Measurements from ENCODE around the gene LPCAT1. TPM values are rescaled to one million over a fixed set of nuclear protein-coding genes. Genes with fewer than 3 reads are reported as not detected.
"Not testable (repeated sequence)": the region's sequence is repeated elsewhere in the genome, so short reads cannot be mapped to it uniquely, and the experiment has no call there.

The LPCAT1 gene
- total RNA-seq, 2 experiments from 2014 or later: 42.5 to 54.5 TPM

DNA sequence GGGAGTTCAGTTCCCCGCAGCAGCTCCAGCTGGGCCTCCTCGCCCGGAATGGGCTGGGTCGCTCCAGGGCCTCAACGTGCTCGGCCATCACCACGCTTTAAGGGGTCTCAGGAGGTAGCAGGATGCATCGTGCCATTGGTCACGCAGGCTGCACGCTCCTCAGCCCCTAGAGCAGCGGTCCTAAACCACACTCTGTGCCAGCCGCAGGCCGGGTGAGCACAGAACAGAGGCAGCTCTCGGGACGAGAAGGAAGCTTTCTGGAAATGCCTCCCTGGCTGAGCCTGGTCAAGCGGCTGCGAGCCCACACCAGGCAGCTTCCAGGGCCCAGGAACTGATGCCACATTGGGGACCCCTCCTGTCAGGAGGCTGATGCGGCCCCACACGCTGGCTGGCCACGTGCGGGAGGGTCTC, 39.3 kb upstream of the LPCAT1 start:
- intact Hi-C loops (cut with DNase I, micrococcal nuclease): no loop called here
- DNase-seq: no peak
- Mint-ChIP-seq H3K27me3 (peaks cover 8% of the 10 kb centered on the region), H3K4me3 (no peak overlapping the region), H3K4me1 (no peaks in the 10 kb centered on the region), H3K27ac (no peak overlapping the region), H3K9me3 (ENCODE audit: low read depth) (no peaks in the 10 kb centered on the region), H3K36me3 (ENCODE audit: low read depth) (no peaks in the 10 kb centered on the region)
- ChIA-PET CTCF (no interaction called here), POLR2A (no interaction called here)
- no peak for ATAC-seq

GRCh38 chr5:1562599-1562998, 38.8 kb upstream of the LPCAT1 start:
- Mint-ChIP-seq H3K4me3 (no peak overlapping the region), H3K27me3 (peaks cover 8% of the 10 kb centered on the region), H3K36me3 (ENCODE audit: low read depth) (no peaks in the 10 kb centered on the region), H3K27ac (no peak overlapping the region), H3K4me1 (no peaks in the 10 kb centered on the region), H3K9me3 (ENCODE audit: low read depth) (no peaks in the 10 kb centered on the region)
- no peak for DNase-seq
- intact Hi-C loops (cut with DNase I, micrococcal nuclease): no loop called here
- ChIA-PET POLR2A (no interaction called here), CTCF (no interaction called here)
- no peak for ATAC-seq

DNA sequence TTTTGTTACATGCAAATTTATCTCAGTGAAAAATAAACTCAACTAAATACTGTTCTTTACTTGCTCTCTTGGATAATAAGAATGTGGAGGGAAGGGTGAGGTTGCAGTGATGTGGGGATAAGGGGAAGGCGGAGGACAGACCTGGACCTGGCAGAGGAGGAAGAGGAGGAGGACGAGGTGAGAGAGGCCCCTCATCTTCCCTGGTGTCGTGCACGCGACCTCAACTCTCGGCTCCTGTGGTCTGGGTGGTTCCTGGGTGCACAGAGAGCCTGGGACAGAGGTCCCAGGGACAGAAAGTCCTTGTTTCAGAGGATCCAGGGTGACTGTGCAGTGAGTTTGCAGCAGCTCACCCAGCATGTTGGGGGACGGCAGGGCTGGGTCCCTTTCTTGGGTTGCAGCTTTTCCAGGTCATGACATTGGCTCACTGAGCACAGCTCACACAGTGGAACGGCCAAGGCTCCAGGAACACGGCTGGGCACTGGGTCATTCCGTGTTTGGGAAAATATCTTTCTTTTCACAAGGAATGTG, 37.7 kb upstream of the LPCAT1 start:
- ChIA-PET POLR2A (no interaction called here), CTCF (no interaction called here)
- no peak for ATAC-seq
- Mint-ChIP-seq H3K9me3 (ENCODE audit: low read depth) (no peaks in the 10 kb centered on the region), H3K4me1 (no peaks in the 10 kb centered on the region), H3K4me3 (no peak overlapping the region), H3K27me3 (peaks cover 8% of the 10 kb centered on the region), H3K27ac (no peak overlapping the region), H3K36me3 (ENCODE audit: low read depth) (no peaks in the 10 kb centered on the region)
- no peak for DNase-seq
- intact Hi-C loops (cut with DNase I, micrococcal nuclease): no loop called here

DNA sequence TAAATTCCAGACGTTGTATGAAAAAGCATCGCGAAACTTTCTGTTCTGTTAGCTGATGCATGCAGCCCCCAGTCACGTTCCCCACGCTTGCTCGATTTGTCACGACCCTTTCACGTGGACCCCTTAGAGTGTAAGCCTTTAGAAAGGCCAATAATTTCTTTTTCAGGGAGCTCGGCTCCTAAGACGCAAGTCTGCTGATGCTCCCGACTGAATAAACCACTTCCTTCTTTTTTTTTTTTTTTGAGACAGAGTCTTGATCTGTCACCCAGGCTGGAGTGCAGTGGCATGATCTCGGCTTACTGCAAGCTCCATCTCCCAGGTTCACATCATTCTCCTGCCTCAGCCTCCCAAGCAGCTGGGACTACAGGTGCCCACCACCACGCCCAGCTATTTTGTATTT, 36.7 kb upstream of the LPCAT1 start:
- intact Hi-C loops (cut with DNase I, micrococcal nuclease); ATAC-seq; H3K27me3 Mint-ChIP-seq; H3K9me3 Mint-ChIP-seq (ENCODE audit: low read depth); H3K4me3 Mint-ChIP-seq; H3K27ac Mint-ChIP-seq; DNase-seq; H3K36me3 Mint-ChIP-seq (ENCODE audit: low read depth); H3K4me1 Mint-ChIP-seq; CTCF ChIA-PET: not testable (repeated sequence)
- POLR2A ChIA-PET: interaction anchor here (0.7 kb wide), 1 partner anchor 212 kb away, joined by 4 read pairs; no protein-coding TSS in a partner anchor

DNA sequence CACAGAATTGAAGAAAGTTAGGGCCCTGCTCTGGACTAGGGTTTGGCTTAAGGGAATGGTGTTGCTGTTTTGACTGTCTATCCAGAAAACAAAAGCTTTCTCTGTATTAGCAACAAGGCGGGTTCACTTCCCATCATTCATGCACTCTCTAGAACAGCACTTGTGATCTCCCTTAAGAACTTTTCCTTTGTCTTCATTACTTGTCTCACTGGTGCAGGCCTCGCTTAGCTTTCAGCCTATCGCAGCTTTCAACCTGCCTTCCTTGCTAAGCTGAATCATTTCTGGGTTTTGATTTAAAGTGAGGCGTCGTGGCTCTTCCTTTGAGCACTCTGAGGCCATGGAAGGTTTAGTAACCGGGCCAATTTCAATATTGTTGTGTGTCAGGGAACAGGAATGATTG, 35.2 kb upstream of the LPCAT1 start:
- peak; percentile 57 for ATAC-seq

DNA sequence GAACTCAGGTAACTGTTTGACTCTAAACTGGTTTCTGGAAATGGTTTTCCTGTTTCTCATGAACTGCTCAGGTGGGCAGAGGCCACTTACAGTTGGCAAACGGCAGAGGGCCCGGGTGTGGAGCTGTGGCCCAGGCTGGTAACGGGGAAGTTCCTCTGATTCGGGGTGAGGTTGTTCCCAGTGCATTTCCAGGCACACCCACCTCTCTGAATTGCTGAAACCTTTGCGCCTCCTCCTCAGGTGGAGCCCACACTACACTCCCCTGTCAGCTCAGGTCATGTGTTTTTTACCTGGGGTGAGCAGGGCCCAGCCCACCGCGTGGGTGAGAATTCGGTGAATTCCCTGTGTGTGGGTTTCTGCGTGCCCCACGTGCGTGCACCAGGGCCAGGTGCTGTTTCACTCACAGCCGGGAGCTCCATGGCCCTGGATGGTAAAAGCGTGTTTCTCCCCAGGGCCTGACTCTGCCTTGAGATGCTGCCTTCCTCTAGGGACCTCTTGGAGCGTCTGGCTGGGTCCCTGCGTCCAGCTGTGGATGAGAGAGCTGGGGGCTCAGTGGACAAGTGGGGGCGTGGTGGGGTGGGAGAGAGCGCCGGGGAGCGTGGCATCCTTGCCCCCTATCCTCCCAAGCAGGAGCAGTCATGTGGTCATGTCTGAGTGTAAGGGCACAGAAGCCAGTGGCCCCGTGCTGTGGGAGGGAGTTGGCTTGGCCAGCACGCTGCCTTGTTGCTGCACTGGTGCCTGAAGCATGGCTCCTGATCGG, 33.5 kb upstream of the LPCAT1 start:
- ChIA-PET POLR2A (no interaction called here), CTCF (no interaction called here)
- Mint-ChIP-seq H3K27me3 (peaks cover 6% of the 10 kb centered on the region), H3K4me1 (no peaks in the 10 kb centered on the region), H3K9me3 (ENCODE audit: low read depth) (no peaks in the 10 kb centered on the region), H3K36me3 (ENCODE audit: low read depth) (no peaks in the 10 kb centered on the region), H3K4me3 (no peak overlapping the region), H3K27ac (no peak overlapping the region)
- intact Hi-C loops (cut with DNase I, micrococcal nuclease): no loop called here
- ATAC-seq (no peak), DNase-seq (no peak)

More for the DNA sequence above, 35.2 kb upstream of the LPCAT1 start:
- intact Hi-C loops (cut with DNase I, micrococcal nuclease): no loop called here
- no peaks in the 10 kb centered on the region for H3K4me1 Mint-ChIP-seq
- ChIA-PET POLR2A (no interaction called here), CTCF (interaction anchor here (0.8 kb wide), 1 partner anchor 84 kb away, joined by 3 read pairs; no protein-coding TSS in a partner anchor)
- H3K9me3 Mint-ChIP-seq (ENCODE audit: low read depth): no peaks in the 10 kb centered on the region
- DNase-seq: peak; percentile 18
- no peak overlapping the region for H3K27ac Mint-ChIP-seq
- H3K36me3 Mint-ChIP-seq (ENCODE audit: low read depth): no peaks in the 10 kb centered on the region
- peaks cover 8% of the 10 kb centered on the region for H3K27me3 Mint-ChIP-seq
- no peak overlapping the region for H3K4me3 Mint-ChIP-seq

DNA sequence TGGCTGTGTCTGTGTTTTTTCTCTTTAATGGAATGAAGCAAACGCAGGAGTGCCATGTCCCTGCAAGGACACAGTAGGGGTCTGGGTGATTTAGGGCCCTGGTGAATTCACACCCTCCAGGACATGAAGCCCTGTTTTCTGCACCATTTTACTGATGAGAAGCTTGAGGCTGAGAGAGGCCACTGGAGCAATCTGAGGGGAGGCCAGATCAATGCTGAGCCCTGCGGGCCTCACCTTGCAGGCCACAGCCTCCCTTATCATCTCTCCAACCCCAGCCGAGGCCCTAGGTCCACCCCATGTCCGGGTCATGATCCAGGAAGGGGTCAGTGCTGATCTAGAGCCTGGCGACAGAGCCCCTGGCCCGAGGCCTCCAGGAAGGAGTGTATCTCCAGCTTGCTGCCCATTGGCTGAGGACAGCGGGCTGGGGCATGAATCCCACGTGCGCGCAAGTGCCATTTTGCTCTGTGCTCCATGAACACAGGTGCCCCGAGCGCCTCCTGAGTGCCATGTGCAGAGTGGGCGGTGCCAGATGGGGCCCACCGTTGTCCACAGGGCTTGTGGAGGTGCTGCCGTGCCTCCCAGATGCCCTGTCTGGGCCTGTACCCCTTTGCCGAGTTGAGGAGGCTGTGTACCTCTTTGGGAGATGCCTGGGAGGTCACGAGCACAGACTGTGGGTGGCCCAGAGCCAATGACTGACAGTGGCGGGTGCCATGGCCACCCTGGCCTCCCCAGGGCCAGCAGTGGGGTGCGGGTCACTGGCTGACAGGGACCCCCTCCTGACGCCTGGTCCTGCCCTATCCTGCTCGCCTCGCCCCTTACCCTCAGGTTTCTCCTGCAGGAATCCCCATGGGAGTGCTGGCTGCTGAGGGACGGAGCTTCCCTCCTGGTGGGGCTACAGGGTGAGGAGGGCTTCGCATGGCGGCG, 32.3 kb upstream of the LPCAT1 start:
- Mint-ChIP-seq H3K4me3 (no peak overlapping the region), H3K27me3 (peaks cover 2% of the 10 kb centered on the region), H3K4me1 (no peaks in the 10 kb centered on the region), H3K27ac (no peak overlapping the region), H3K36me3 (ENCODE audit: low read depth) (no peaks in the 10 kb centered on the region), H3K9me3 (ENCODE audit: low read depth) (no peaks in the 10 kb centered on the region)
- POLR2A ChIA-PET: no interaction called here
- CTCF ChIA-PET: no interaction called here
- DNase-seq: no peak
- no peak for ATAC-seq
- intact Hi-C loops (cut with DNase I, micrococcal nuclease): no loop called here

DNA sequence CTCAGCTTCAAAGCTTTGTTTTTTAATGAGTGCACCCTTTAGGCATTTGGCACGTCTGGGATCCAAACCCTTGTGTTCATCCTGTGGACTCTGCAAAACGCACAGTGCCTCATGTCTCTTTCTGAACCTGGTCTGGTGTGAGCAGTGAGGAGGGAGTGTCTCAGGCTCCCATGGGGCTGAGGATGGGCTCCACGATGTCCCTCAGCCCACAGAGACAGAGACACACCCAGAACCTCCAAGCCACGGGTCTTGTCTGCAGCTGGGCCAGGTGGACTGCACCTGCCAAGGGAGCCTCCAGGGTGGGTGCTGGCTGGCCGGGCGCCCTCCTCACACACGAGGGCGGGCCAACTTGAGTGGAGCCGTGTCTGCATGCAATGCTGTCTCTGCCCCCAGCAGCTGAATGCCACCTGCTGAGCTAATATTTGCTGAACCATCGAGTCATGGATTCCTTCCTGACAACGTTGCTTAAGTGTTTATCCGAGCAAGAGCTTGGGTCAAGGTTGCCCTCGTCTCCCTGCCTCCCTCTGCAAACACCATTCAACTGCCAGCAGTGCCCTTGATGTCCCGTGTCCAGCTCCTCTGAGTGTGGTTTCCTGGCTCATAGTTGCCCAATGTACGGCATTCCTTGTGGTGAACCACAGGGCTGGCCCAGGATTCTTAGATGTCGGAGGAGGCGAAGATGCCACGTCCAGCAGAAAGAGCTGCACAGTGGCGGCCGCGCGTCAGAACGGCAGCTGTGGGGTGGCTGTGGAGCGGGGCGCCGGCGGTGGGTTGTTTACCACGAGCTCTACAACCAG, 31.4 kb upstream of the LPCAT1 start:
- ATAC-seq (no peak), DNase-seq (no peak)
- POLR2A ChIA-PET: no interaction called here
- Mint-ChIP-seq H3K27ac (no peak overlapping the region), H3K4me3 (no peak overlapping the region), H3K4me1 (no peaks in the 10 kb centered on the region), H3K27me3 (no peaks in the 10 kb centered on the region), H3K9me3 (ENCODE audit: low read depth) (no peaks in the 10 kb centered on the region), H3K36me3 (ENCODE audit: low read depth) (no peaks in the 10 kb centered on the region)
- intact Hi-C loops (cut with DNase I, micrococcal nuclease): no loop called here
- CTCF ChIA-PET: interaction anchor here (0.5 kb wide), 1 partner anchor 20 kb away, joined by 3 read pairs; no protein-coding TSS in a partner anchor

DNA sequence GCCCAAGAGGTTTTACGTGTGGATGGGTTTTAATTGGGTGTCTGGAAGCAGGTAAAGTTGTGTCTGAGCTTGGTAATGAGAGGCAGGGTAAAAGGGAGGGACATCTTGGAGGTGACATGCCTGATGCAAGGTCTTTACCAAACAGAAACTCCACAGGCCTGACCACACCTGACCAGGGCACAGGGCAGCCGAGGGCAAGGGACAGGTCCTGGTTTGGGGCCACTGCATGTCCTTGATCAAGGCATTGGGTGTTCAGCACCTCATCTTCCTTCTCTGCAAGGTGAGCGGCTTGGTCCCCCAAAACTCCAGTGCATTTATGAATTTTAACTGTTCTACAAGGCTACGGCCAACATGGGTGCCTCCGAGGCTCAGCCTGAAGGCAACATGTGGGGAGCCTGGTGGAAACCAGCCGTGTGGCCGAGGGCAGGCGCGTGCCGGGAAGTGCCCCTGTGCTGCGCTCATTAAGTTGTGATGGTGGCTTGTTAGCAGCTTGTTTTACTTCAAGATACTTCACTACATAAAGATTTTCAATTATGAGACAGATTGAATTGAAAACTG, 30.7 kb upstream of the LPCAT1 start:
- H3K27me3 Mint-ChIP-seq: no peaks in the 10 kb centered on the region

DNA sequence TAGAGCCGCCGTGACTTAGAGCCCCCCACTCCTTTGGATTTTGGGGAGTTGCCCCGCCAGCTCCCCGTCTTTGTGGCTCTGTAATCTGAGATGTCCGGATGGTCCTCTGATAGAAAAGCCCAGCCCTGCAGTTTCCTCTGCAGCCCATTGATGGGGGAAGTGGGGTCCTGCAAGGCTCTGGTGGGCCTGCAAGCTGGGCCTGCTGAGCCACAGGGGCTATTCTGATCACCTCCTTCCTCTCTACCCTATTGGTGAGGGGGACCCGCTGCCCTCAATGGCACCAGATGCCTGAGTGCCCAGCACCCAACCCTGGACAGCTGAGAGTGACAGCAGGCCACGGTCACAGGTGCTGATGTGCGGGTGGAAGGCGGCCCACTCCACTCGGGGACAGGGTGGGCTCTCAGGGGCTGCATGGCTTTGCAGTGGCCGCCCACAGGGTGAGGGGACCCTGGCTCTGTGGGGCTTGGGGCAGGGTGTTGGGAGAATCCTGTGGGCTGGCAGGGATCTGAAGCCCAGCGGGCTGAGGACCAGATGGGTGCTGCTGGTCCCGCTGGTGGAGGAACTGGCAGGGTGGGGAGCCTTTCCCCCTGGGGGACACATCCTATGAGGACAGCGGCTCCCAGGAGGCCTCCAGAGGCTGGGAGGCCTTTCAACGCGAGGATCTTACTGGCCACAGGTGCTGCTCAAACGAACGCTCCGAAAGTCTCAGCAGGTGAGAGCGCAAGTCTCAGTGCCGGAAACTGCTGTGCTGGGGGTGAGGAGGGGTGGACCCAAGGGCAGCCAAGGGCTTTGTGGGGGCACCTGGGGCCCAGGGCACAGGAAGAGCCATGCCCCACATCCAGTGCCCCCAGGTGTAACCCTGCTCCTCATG, 30.0 kb upstream of the LPCAT1 start:
- H3K27me3 Mint-ChIP-seq: no peaks in the 10 kb centered on the region
- intact Hi-C loops (cut with DNase I, micrococcal nuclease): no loop called here
- H3K36me3 Mint-ChIP-seq (ENCODE audit: low read depth): no peaks in the 10 kb centered on the region
- H3K27ac Mint-ChIP-seq: no peak overlapping the region
- POLR2A ChIA-PET: no interaction called here
- DNase-seq (no peak), ATAC-seq (no peak)
- CTCF ChIA-PET: no interaction called here
- no peaks in the 10 kb centered on the region for H3K4me1 Mint-ChIP-seq
- H3K9me3 Mint-ChIP-seq (ENCODE audit: low read depth): no peaks in the 10 kb centered on the region
- no peak overlapping the region for H3K4me3 Mint-ChIP-seq

More for the DNA sequence above, 30.7 kb upstream of the LPCAT1 start:
- ATAC-seq (no peak), DNase-seq (no peak)
- no peak overlapping the region for H3K4me3 Mint-ChIP-seq
- no peaks in the 10 kb centered on the region for H3K9me3 Mint-ChIP-seq (ENCODE audit: low read depth)
- no peaks in the 10 kb centered on the region for H3K4me1 Mint-ChIP-seq
- intact Hi-C loops (cut with DNase I, micrococcal nuclease): no loop called here
- H3K36me3 Mint-ChIP-seq (ENCODE audit: low read depth): no peaks in the 10 kb centered on the region
- no peak overlapping the region for H3K27ac Mint-ChIP-seq
- ChIA-PET CTCF (interaction anchor here (0.5 kb wide), 1 partner anchor 19 kb away, joined by 3 read pairs; no protein-coding TSS in a partner anchor), POLR2A (no interaction called here)
